Activated CD8-positive, alpha-beta memory T cell treated with anti-CD3 and anti-CD28 coated beads for 1 hour (primary cell): ENCODE results near the gene CBX5.
"Not testable (repeated sequence)": the region's sequence is repeated elsewhere in the genome, so short reads cannot be mapped to it uniquely, and the experiment has no call there.

Source experiments
- DNase-seq, 2 donors: peaks; one replicate each; pipeline ENCODE4 v3.0.0-alpha.2; 2020; ENCODE audit warnings: low read depth in 1 of 2; ENCODE audit errors: extremely low read depth in 1 of 2

The CBX5 gene

DNA sequence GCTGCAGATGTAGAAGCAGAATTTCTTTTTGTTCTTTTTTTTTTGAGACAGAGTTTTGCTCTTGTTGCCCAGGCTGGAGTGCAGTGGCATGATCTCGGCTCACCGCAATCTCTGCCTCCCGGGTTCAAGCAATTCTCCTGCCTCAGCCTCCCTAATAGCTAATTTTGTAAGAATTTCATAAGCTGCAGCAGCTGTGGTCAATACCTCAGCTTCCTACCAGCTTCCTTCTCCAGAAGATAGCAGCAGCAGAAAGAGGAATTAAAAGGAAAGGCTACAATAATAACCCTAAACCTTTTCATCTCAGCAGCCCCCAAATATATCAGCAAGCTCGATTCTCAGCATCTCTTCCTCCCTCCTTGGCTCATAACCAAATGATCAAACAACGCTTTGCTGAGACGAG lies 52.0 kb downstream of the CBX5 start:
- not testable (repeated sequence) for DNase-seq

DNA sequence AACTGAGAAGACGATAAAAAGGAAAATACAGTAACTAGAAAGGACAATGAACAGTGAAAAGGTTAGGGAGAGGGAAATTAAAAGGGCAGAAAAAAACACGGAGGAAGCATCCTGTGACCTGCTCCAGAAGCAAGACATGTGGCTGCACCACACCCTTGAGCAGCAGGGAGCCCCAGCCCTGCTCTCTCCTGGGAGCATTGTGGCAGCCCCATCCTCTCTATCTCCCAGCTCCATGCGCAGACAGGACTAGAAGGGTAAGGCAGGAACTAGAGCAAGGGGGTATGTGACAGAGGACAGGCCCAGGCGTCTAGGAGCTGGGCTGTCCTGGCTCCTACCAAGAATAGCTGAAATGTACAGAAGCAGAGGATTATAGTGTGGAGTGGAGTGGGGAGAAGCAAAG lies 52.5 kb downstream of the CBX5 start:
- DNase-seq = no peak

DNA sequence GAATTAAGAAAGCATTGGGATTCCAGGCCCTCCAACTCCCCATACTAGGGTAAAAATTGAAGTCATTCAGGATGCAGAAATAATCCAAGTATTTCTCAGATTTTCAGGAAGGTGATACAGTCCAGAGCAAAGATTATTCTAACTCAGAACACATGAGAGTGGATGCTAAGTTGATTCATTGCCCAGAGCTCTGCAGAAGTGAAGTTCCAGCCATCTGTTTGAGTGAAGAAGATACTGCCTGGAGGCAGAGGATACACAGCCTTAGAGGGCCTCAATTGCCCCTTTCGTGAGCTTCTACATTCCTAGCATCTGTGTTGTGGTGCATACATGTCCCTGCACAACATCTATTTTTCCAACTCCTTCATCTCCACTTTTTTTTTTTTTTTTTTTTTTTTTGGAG lies 54.3 kb downstream of the CBX5 start:
- no peak for DNase-seq

DNA sequence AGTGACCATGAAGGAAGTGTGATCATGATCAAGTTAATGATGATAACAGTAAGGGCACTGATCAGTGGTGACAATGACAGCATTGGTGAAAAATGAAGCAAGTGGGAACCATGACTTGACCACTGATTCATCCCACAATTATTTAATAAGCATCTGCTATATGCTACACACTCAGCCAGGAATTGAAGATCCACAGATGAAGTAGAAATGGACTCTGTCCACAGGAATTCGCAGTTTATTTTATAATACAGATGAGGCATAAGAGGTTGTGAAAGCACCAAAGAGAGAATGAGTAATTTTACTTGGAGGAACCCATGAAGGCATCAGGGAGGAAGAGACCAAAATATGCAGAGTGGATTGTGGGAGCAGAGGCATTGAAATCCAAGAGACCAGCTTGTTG lies 57.3 kb downstream of the CBX5 start:
- DNase-seq = no peak

DNA sequence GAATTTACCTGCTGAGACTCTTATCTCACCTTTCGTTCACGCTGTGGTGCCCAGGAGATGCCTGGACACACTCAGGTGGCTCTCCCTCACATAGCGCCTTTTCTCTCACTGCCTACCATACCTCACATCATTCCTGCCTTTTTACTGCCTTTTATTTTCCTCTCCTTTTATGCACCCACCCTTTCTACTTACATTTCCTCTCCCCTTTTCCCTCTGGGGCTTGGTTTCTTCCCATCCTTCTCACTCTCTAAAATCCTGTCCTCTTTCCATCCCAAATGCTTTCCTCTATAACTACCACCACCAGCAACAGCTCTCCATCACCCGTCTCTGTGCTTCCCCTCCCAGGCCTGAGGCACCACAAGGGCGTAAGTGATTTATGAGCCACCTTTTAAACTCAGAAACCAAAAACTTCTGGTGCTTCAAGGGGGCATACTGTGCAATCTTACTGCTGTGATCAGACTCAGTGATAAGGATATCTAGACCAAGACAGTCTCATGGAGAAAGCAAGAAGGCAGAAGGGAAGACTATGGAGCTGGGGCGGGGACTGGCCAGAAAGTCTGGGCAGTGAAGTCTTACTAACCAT lies 58.4 kb downstream of the CBX5 start:
- DNase-seq = no peak

DNA sequence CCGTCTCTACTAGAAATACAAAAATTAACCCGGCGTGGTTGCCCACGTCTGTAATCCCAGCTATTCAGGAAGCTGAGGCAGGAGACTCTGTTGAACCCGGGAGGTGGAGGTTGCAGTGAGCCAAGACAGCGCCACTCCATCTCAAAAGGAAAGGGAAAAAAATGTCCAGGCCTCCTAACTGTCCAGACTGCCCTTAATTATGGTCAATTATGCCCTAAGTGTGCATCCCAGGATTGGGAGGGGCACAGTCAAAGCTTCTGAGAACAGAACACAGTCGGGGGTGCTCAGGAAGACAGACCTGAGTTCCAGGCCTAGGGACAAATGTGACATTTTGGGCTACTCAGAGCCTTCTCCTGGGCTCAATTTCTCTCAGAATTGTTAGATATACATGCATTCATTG lies 59.4 kb downstream of the CBX5 start:
- DNase-seq = no peak

DNA sequence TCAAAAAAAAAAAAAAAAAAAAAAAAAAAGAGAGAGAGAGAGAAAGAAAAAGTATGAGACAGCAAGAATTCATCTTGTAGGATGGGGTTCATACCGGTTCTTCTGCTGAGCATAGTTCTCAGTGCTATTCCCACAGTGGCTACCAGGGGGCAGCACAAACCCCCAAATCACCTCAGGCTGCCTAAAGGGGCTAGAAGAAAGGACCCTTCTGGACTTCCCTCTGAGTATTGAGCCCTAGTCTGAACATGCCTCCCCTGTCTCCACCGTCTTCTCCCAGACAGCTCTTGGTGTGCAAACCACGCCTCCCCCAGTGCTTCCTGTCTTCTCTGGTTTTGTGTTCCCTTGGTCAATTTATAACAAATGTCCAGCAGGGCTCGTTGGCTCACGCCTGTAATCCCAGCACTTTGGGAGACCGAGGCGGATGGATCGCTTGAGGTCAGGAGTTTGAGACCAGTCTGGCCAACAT lies 59.8 kb downstream of the CBX5 start:
- peak; percentile 21 to 42 for DNase-seq

DNA sequence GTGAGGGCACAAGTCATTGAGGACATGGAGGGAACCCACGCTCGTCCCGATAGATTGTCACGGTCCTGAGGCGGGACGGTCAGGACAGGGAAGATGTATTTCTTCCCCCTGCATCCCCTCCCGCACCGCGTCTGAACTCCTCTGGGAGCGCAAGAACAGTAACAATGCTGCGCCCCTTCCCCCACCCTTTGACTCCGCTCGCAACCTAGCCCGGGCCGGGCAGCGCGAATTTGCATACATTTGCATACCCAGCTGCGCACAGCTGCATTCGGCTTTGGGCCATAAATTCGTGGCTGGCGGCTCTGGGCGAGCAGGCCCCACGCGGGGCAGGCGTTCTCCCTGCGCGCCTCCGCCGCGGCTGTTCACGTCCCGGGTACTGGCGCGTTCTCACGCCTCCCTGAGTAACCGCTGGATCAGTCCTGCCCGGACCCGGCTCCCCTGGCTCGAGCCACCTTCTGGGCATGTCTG lies 62.1 kb downstream of the CBX5 start:
- no peak for DNase-seq

DNA sequence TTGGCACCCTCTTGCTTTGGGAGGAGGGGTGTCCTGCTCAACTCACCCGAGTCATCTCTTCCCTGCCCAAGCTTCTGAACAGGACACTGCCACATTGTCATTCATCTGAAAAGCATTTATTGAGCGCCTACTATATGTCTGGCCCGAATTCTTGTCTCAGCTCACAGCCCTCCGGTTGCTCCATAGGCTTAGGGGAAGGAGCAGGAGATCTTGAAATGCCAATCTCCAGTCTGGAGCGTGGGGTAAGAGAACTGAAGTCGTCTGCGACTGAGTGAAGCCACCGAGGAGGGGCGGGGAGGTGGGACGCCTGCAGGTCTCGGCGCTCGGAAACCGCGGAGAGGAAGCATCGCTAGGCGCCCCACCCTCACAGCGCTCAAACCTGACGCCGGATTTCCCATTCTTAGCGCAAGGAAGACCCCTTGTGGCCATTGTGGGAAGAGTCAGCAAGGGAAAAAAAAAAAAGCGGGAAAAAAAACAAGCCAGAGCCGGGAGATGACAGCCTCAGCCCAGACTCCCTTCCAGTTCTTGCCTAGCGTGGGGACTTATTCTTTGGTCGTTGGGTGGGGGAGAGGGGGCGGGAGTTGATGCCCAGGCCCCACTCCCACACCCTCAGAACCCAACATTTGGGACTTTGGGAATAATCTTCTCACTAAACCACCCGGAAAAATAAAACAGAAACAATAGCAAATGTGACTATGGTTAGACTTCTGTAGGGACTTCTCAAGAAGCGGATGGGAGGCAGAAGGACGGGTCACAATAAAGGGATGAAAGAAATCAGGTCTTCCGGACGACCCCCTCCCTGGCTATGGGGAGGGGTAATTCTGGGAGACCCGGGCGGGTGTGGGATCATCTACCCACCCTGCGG lies 62.9 kb downstream of the CBX5 start:
- DNase-seq = peak; percentile 60 to 73

DNA sequence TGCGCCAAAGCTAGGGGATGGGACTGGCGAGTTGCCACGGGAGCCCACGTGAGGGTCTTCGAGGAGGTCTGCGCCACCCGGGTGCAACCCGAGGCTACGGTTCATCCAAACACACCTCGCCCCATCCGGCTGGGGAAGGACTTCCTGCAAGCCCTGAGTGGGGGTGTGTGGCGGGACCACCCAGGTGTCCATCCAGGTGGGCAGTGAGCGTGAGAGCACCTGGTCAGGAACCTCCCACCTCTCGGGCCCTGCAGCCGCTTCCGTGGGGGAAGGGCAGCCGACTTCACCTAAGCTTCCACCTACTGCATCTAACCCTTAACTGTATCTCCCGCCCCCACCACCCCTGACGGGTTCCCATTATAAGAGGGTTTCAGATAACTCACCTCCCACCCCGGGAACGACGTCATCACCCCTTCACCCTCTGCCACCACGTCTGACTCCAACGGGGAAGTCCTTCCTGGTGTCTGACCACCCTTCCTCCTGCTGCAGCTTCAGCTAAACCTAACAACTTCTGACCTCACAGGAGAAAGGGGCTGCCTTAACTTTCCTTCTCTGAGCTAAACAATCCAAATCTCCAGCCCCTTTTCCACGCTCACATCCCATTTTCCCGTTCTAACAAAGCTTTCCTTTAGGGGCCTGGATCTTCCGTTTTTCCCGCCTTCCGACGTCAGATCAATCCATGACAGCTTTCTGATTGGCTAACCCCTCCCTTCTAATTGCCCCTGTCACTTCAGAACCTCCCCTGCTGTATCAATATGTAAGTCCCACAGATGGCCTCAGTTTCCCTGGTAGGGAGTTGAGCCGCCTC lies 63.7 kb downstream of the CBX5 start:
- no peak for DNase-seq

DNA sequence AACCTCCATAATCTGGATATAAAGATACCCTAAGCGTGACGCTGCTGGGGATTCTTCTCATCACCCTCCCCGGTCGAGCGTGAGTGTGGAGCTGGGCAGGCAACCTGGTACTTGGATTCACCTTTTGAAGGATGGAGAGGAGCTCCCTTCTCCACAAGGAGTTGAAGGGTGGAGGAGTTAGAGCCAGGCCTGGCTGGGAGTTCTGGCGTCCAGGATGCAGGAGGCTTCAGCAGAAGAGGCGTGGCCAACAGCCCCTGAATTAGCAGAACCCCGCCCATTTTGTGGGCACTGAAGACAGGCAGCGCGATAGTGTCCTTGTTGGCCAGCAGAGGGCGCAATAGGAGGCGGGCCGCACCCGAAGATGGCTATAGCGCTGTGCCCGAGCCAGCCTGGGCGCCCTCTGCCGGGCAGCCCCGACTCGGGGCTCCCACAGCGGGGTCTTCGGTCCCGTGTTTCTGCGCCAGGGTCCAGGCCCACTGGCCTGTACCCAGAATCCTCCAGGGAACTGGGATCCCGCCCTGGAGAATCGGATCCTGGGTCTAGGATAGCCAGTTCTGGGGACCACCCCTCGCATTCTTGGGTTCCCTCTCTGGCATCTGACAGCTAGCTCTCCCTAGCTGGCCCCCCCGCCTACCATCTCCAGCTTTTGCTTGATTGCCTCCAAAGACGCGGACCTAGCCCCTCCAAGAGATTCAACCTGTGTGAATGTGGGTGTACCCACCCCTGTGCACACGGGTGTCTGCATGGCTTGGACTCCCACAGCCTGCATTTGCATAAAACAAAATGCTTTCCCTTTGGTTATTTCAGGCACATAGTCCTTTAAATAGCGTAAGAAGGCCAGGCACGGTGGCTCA lies 65.1 kb downstream of the CBX5 start:
- peak; percentile 74 to 83 for DNase-seq

DNA sequence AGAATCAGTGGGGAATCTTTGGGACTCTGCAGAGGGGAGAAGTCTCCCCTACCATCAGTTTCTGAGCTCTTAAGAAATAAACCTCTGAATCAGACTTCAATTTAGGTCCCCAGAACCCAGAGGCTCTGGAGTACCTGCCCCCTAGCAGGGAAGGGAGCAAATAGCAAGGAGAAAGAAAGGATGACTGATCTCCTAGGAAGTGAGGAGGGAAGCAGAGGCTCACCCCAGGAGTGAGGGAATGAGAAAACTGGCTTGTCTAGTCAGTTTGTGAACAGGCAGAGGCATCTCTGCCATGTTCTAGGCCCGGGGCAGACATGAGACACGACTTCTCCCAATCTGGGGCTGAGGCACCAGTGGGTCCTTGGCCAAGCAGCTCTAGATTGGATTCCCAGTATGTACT lies 66.8 kb downstream of the CBX5 start:
- no peak for DNase-seq

DNA sequence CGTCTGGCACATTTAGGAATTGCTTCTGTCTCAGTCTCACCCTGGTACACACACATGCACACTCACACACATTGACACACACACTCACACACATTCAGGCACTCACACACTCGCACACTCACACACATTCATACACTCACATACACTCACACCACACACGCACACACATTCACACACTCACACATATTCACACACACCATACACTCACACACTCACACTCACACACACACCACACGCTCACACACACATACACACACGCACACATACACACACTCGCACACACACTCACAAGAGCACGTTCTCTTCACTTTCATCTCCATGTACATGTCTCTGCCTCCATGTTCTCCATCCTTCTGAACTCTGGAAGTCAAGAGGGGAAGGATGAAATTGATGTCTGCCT lies 68.0 kb downstream of the CBX5 start:
- no peak for DNase-seq

DNA sequence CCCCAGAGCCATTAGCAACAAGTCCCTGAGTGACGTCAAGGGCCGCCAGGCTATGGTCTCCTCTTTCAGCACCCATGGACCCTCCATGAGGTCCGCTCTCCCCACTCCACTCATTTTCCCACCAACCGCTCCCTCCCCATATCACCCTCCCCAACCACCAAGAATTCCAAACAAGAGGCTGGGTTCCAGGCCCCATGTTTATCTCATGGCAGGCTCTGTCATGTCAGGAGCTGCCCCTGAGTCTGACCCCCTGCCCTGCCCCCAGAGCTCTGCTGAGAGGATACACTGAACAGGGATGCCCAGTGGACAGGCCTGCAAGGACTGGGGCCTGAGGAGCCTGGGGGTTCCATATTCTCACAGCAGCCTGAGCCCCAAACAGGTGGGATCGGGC lies 69.5 kb downstream of the CBX5 start:
- no peak for DNase-seq

DNA sequence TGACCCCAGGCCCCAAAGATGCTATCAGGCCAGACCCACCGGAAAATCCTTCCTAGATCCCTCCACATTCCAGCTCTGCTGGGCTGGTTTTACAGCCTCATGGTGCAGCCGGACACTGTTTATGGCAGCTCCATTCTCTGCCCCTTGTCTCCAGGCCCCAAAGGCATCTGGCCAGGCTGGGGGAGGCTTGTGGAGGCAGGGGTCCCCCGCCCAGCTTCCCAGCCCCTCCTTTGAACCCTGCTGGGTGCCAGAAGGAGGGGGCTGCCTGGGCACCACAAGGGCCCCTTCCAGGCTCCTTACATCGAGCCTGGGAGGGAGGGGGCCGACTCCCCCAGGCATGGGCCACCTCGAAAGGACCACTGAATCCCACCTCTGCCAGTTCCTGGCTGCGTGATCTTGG lies 71.3 kb downstream of the CBX5 start:
- no peak for DNase-seq

DNA sequence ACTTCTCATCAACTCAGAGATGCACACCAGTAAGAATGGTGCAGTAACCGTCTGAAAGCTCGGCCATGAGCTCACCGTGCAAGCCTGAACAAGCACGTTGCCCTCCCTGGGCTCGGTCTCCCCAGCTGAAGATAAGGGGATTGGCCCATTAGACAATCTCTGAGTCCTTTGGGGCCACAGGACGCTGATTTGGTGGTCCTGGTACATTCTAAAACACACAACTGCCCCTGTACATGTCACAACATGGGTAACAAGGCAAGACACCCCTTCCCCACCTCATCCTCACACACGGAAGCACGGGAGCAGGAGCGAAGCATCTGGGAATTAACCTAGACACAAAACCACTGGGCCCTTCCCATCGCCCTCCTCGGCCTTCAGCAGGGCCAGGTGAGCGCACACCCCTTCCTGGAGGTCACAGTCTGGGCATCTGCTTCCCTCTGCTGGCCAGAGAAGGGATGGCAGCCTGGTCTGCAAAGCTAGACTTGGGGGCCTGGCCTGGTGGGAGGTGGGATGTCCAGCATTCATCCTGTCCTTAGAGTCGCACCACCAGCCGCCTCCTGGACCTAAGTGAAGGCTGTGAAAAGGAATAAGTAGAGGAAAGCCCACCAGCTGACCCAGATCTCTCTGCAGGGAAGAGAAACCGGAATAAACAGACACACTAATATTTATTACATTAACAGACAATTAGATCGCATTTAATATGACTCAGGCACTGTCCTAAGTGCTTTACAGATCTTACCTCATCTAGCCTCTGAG lies 72.2 kb downstream of the CBX5 start:
- DNase-seq = peak; percentile 46 to 68

DNA sequence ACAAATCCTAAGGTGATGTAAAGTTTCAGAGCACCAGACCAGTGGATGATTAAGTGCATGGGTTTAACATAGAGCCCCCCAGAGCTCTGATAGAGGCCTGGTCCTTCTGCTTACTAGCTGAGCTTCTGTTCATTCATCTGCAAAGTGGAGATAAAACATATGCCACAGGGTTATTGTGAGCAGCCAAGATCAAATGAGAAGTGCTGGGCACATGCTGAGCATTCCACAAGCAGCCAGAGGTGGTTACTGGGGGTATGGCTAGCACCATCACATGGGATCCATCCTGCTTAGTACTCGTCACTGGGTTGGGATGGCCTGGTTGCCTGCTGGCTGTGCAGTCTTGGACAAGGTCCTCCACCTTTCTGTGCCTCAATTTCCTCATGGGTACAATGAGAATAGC lies 73.1 kb downstream of the CBX5 start:
- no peak for DNase-seq

DNA sequence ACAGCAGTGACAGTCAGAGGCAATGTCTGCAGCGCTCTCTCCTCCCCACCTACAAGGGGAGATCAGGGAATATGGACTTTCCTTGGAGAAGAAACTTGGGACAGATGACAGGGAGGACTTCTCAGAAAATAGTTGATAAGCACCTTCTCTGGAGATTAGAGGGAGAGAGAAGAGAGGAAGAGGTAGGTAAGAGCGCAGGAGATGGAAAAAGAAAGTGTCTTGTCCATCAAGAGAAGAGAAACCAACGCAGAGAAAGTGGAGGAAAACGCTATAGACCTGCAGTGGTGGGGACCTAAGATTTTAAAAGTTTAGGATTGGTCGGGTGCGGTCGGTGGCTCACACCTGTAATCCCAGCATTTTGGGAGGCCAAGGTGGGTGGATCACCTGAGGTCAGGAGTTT lies 75.6 kb downstream of the CBX5 start:
- no peak for DNase-seq

DNA sequence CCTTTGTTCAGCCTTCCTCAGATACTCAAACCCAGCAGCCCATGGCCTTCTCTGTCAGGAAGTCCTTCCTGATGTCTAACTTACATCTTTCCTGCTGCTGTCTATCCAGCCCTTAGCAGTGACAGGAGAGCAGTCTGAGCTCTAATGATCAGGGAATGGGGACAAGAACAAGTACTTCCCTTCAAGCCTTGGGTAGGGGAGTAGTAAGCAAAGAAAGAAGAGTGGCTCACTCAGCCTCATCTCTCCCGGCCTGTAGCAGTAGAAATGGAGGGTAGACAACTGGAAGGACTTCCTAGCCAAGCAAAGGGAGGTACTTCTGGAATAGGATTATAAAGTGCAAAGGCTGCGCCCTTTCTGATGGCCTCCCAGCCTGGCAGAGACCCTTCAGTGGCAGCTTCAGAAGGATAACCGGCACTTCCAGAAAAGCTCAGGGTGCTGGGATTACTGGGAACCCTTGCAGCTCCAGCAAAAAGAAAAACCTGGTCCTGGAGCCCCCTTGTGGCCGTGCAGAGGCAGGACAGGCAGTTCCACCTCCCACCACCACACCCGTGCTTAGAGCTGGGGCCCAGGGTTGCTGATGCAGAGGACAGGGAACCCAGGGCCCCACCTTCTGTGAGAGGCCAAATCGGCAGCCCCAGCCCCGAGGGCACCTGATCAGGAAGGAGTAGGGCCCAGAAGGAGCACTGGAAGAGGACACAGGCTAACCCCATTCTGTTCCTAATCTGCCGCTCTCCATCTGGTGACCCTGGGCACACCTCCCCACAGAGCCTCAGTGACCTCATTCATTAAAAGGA lies 78.7 kb downstream of the CBX5 start:
- DNase-seq = peak in 1 of 2 donors; percentile 50
